SU-DHL-6 (cell line): ENCODE data around the gene BCKDK.
A peak's percentile ranks its signal among the peaks of the same experiment; 100 is the strongest.

Source experiments
- H2AFZ ChIP-seq: fragments of 200-600 bp; sonication (generic); 2 replicates; pipeline ENCODE4 v1.6.1; 2014; ENCODE audit warnings: low read depth, mild to moderate bottlenecking, moderate library complexity, mixed read lengths, antibody characterized with exemption, low read length; ENCODE audit not compliant: severe bottlenecking
- H3F3A ChIP-seq: fragments of 200-600 bp; shearing (Covaris generic); 2 replicates; pipeline ENCODE4 v1.6.0; 2016; ENCODE audit warnings: antibody characterized with exemption, mild to moderate bottlenecking; ENCODE audit not compliant: insufficient read depth
- H3K27ac ChIP-seq: fragments of 200-600 bp; sonication (generic); 2 replicates; pipeline ENCODE4 v1.5.1; 2016; ENCODE audit warnings: low read depth, mild to moderate bottlenecking, low read length, moderate library complexity, mixed read lengths
- H3K27me3 ChIP-seq: fragments of 200-600 bp; sonication (generic), shearing (Covaris generic); 2 replicates; pipeline ENCODE4 v1.6.0; 2014; ENCODE audit warnings: mild to moderate bottlenecking, low read length
- H3K36me3 ChIP-seq: fragments of 200-600 bp; sonication (generic); 2 replicates; pipeline ENCODE4 v1.6.1; 2014; ENCODE audit warnings: mild to moderate bottlenecking, low read length, mixed read lengths
- H3K4me2 ChIP-seq: fragments of 300-600, 200-600 bp; shearing (Covaris generic), sonication (generic); 2 replicates; pipeline ENCODE4 v1.6.0; 2014; ENCODE audit warnings: low read length, low read depth, mild to moderate bottlenecking; ENCODE audit not compliant: poor library complexity, severe bottlenecking
- H3K4me3 ChIP-seq: fragments of 200-600 bp; sonication (generic); 2 replicates; pipeline ENCODE4 v1.5.1; 2014; ENCODE audit warnings: antibody characterized with exemption, low read length, mild to moderate bottlenecking, mixed read lengths; ENCODE audit not compliant: insufficient read depth, poor library complexity, severe bottlenecking
- H3K79me2 ChIP-seq: fragments of 200-600 bp; sonication (generic); 2 replicates; pipeline ENCODE4 v1.6.1; 2014; ENCODE audit warnings: mild to moderate bottlenecking, low read length, moderate library complexity; ENCODE audit not compliant: insufficient read depth
- H3K9ac ChIP-seq: fragments of 200-600 bp; sonication (generic); 2 replicates; pipeline ENCODE4 v1.7.0; 2014; ENCODE audit warnings: mild to moderate bottlenecking, low read length
- H3K9me2 ChIP-seq: fragments of 200-600 bp; sonication (generic); replicated peaks from 2 replicates; pipeline ENCODE4 v1.6.1; 2014; ENCODE audit warnings: low read length; ENCODE audit not compliant: insufficient read depth
- H3K9me3 ChIP-seq: fragments of 200-600 bp; sonication (generic); 2 replicates; pipeline ENCODE4 v1.6.1; 2014; ENCODE audit warnings: low read length, mixed read lengths; ENCODE audit not compliant: insufficient read depth
- H4K20me1 ChIP-seq: fragments of 200-600 bp; sonication (generic); 2 replicates; pipeline ENCODE4 v1.6.1; 2014; ENCODE audit warnings: low read depth, mild to moderate bottlenecking, antibody characterized with exemption, low read length, moderate library complexity, mixed read lengths
- EZH2phosphoT487 ChIP-seq: fragments of 200-600 bp; sonication (generic), shearing (Covaris generic); conservative IDR thresholded peaks from 2 replicates; pipeline ENCODE4 v1.6.1; 2018; ENCODE audit warnings: mild to moderate bottlenecking, antibody characterized with exemption, low read length, moderate library complexity, mixed read lengths
- TF ChIP-seq, protein P1 (sequence below): fragments of 200-600 bp; sonication (generic); IDR thresholded peaks from one replicate; pipeline ENCODE4 v1.5.1; 2017; ENCODE audit warnings: antibody characterized with exemption, mild to moderate bottlenecking, low read length, moderate library complexity; ENCODE audit not compliant: insufficient read depth, poor library complexity, severe bottlenecking

BCKDK gene

DNA sequence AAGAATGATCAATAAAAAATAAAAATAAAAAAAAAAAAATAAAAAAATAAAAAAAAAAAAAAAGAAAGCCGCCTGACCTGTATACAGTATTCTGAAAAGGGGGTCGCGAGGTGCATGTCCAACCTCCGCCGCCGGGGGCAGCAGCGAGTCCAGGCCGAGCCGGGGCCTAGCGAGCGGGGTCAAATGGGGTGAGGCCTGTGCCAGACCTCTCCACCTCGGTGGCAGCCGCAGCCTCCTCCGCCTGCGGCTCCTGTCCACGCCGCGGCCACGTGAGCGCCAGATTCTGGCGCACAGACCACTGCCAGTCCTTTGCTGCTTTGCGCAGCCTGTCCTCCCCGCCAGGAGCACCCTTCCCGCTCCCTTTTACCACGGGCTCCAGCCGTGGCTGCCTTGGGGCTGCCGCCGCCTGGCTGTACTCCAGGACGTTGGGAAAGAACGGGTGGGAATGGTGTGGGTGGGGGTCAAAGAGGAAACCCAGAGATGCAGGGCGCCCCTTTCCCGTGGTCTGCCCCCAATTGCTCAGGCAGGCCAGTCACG is 2.4 kb upstream of the BCKDK start:
- peak overlapping the region; percentile 89 for H2AFZ ChIP-seq
- peak overlapping the region; percentile 35; the same call in 1 of the 2 replicates for H3K9ac ChIP-seq
- H3F3A ChIP-seq: 0 out of 2 replicates have a peak, but pooled peaks cover 11% of the 10 kb centered on the region
- H3K36me3 ChIP-seq: no peaks in the 10 kb centered on the region
- peak overlapping the region; percentile 10 for H3K4me2 ChIP-seq
- no peaks in the 10 kb centered on the region for H3K9me2 ChIP-seq
- H3K79me2 ChIP-seq: 0 out of 2 replicates have a peak, but pooled peaks cover 7% of the 10 kb centered on the region
- no peaks in the 10 kb centered on the region for H4K20me1 ChIP-seq
- H3K27me3 ChIP-seq: no peaks in the 10 kb centered on the region
- H3K9me3 ChIP-seq: no peaks in the 10 kb centered on the region
- H3K27ac ChIP-seq: no peak overlapping the region
- no peak for TF ChIP-seq EZH2phosphoT487
- TF ChIP-seq, protein P1, sequence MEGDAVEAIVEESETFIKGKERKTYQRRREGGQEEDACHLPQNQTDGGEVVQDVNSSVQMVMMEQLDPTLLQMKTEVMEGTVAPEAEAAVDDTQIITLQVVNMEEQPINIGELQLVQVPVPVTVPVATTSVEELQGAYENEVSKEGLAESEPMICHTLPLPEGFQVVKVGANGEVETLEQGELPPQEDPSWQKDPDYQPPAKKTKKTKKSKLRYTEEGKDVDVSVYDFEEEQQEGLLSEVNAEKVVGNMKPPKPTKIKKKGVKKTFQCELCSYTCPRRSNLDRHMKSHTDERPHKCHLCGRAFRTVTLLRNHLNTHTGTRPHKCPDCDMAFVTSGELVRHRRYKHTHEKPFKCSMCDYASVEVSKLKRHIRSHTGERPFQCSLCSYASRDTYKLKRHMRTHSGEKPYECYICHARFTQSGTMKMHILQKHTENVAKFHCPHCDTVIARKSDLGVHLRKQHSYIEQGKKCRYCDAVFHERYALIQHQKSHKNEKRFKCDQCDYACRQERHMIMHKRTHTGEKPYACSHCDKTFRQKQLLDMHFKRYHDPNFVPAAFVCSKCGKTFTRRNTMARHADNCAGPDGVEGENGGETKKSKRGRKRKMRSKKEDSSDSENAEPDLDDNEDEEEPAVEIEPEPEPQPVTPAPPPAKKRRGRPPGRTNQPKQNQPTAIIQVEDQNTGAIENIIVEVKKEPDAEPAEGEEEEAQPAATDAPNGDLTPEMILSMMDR: peak; percentile 41
- H3K4me3 ChIP-seq: no peak overlapping the region

DNA sequence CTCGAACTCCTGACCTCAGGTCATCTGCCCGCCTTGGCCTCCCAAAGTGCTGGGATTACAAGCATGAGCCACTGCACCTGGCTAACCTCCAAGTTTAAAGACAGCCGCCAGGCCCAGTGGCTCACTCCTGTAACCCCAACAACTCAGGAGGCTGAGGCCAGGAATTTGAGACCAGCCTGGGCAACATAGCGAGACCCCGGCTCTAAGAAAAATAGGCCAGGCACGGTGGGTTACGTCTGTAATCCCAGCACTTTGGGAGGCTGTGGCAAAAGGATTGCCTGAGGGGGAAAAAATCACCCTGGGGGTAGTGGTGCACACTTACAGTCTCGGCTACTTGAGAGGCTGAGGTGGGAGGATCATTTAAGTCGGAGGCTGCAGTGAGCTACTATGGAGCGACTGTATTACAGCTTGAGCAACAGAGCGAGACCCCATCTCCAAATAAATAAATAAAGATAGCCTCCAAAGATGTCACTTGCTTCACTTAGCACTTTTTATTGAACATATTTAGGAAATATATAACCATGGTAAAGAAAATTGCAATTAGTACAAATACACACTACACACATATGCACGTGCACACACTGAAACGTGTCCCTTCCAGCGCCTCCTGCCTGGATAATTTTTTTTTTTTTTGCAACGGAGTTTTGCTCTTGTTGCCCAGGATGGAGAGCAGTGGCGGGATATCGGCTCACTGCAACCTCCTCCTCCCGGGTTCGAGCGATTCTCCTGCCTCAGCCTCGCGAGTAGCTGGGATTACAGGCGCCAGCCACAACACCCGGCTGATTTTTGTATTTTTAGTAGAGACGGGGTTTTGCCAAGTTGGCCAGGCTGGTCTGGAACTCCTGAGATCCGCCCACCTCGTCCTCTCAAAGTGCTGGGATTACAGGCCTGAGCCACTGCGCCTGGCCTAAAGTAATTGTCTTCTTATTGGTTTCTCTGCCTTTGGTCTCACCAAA is 1.4 kb upstream of the BCKDK start:
- H4K20me1 ChIP-seq: no peaks in the 10 kb centered on the region
- H2AFZ ChIP-seq: no peak overlapping the region
- H3K4me3 ChIP-seq: no peak overlapping the region
- H3K27ac ChIP-seq: 0 out of 2 replicates have a peak overlapping the region, but pooled peaks have one; percentile 28
- no peaks in the 10 kb centered on the region for H3K27me3 ChIP-seq
- 0 out of 2 replicates have a peak, but pooled peaks cover 11% of the 10 kb centered on the region for H3F3A ChIP-seq
- peak overlapping the region; percentile 98 for H3K4me2 ChIP-seq
- TF ChIP-seq EZH2phosphoT487: no peak
- TF ChIP-seq, protein P1: no peak
- H3K79me2 ChIP-seq: 0 out of 2 replicates have a peak, but pooled peaks cover 7% of the 10 kb centered on the region
- H3K36me3 ChIP-seq: no peaks in the 10 kb centered on the region
- 0 out of 2 replicates have a peak overlapping the region, but pooled peaks have one; percentile 86 for H3K9ac ChIP-seq
- H3K9me2 ChIP-seq: no peaks in the 10 kb centered on the region
- H3K9me3 ChIP-seq: no peaks in the 10 kb centered on the region

DNA sequence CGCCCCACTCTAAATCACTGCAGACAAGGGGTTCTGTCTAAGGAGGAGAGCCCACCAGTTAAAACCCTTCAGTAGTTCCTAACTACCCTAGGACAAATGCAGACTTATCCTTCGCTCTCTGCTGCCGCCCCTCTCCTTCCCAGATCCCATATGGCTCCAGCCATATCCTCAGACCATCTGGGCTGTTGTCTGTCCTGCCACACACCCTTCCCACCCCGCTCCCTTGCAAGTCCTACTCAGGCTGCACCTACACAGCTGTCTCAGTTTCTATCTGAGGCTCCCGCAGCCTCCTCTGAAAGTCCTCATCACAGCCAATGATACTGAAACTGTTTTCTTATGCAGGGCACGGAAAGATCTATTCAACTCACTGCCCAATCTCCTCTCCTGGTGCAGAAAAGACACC is 720 bp upstream of the BCKDK start:
- H2AFZ ChIP-seq: peak overlapping the region; percentile 74
- TF ChIP-seq, protein P1: no peak
- TF ChIP-seq EZH2phosphoT487: no peak
- no peaks in the 10 kb centered on the region for H3K36me3 ChIP-seq
- peak overlapping the region; percentile 98 for H3K4me2 ChIP-seq
- no peaks in the 10 kb centered on the region for H3K27me3 ChIP-seq
- H3K79me2 ChIP-seq: 0 out of 2 replicates have a peak, but pooled peaks cover 7% of the 10 kb centered on the region
- peak overlapping the region; percentile 74 for H3K4me3 ChIP-seq
- peak overlapping the region; percentile 86 for H3K9ac ChIP-seq
- H3K9me3 ChIP-seq: no peaks in the 10 kb centered on the region
- no peaks in the 10 kb centered on the region for H4K20me1 ChIP-seq
- H3K27ac ChIP-seq: peak overlapping the region; percentile 28
- no peaks in the 10 kb centered on the region for H3K9me2 ChIP-seq
- H3F3A ChIP-seq: 0 out of 2 replicates have a peak, but pooled peaks cover 11% of the 10 kb centered on the region
